GM12873 (cell line): ENCODE results near the gene PPP2R3C.

ENCODE experiments used
- TF ChIP-seq, protein P1 (sequence below): IDR thresholded peaks from 2 replicates; pipeline ENCODE4 v1.5.1; 2012; ENCODE audit warnings: low read depth, mild to moderate bottlenecking, moderate library complexity, low read length, control low read depth; ENCODE audit not compliant: insufficient read depth; ENCODE audit errors: missing control alignments

PPP2R3C gene

DNA sequence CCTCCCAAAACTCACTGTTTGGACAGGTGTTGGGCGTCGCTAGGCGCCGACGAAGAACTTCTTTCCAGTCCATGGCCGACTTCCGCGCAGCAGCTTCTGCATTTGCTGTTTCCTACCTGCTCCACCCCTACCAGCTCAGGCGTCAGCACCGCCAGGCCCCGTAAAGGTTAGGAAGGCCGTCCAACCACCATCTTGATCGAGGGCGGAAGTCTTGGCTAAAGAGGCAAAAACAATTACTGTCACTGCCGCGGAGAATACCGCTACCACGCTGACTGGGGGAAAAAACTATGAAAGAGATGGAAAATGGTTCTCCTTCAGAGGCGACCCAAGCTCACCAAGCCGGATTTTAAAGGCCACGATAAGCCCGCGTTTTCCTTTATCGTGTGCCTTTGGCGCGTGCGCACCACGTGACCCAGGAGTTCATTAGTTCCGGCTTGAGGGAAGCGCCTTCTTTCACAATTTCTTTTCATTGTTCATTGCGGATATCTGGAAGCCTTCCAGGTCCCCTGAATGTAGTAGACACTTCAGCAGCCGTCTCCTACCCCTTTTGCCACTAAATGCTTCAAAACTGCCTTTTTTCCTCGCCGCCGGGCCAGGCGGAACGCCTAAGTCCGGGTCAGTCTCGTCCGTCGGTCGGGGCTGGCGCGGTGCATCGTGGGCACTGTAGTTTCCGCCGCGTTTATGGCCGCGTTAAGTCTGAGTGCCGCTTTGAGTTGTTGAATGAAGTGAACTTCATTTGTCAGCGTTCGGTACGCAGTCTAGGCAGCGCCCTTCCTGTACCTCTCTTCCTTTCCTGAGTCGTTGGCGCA is at the start of gene PPP2R3C, which contains the start of gene PRORP:
PPP2R3C (minus strand) TSS at position 104 of the 809 bp plus-strand sequence; CDS start at position 73, 31 bp downstream.
PRORP (plus strand) TSS at position 666 of the 809 bp plus-strand sequence. CDS start 694 bp downstream, outside the sequence.
- TF ChIP-seq, protein P1, sequence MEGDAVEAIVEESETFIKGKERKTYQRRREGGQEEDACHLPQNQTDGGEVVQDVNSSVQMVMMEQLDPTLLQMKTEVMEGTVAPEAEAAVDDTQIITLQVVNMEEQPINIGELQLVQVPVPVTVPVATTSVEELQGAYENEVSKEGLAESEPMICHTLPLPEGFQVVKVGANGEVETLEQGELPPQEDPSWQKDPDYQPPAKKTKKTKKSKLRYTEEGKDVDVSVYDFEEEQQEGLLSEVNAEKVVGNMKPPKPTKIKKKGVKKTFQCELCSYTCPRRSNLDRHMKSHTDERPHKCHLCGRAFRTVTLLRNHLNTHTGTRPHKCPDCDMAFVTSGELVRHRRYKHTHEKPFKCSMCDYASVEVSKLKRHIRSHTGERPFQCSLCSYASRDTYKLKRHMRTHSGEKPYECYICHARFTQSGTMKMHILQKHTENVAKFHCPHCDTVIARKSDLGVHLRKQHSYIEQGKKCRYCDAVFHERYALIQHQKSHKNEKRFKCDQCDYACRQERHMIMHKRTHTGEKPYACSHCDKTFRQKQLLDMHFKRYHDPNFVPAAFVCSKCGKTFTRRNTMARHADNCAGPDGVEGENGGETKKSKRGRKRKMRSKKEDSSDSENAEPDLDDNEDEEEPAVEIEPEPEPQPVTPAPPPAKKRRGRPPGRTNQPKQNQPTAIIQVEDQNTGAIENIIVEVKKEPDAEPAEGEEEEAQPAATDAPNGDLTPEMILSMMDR = no peak

DNA sequence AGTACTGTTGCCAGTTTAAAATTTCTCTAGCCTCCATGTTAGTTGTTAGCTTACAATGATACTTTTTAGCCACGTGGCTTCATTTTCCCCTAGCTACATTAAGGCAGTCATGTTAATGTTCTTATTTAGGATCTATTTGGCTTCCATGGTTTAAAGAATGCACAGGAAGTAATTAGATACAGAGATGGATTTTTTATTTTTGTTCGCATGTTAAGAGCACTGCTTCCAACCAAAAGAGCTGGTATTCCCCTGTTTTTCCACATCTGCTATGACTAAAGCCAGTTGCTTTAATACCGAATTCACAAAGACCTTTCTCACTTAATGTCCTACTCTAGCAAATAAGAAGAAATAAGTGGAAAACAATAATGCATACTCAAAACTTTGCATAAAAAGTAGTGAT is 45.7 kb upstream of the PPP2R3C start:
- TF ChIP-seq, protein P1 = no peak

DNA sequence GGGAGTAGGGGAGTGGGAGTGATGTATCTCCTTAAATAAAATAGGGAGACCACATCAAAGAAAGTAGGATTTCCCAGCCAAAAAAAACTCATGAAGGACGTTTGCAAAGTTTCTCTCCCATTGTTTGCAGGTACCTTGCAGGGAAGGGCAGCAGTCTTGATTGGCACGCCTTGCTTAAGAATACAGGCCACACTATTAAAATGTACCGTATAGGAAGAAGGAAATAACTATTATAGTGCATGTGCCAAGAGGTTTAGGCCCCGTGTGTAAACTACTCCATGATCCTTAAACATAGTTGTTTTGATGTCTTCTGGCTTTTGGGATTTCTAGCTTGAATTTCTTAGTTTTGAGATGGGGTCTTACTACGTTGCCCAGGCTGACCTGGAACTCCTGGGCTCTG is 43.1 kb upstream of the PPP2R3C start:
- TF ChIP-seq, protein P1 = no peak

GRCh38 chr14:35163384-35163783 is 41.6 kb upstream of the PPP2R3C start:
- TF ChIP-seq, protein P1 = no peak

DNA sequence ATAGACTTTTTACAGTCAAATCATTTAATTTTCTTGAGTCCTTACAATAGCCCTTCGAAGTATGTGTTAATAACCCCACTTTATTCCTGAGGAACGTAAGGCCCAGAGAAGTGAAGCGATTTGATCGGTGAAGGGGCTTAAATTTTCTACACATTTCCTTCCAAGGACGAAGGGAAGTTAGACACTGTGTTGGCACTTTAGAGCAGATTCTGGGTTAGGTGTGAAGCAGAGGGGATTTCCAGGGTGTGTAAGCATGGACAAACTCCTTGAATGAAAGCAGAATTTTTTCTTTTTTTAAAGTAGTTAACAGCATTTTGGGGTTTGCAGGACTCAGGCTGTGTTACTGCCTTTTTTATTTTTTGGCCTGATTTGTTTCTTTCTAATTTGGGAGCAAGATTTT is 39.4 kb upstream of the PPP2R3C start:
- TF ChIP-seq, protein P1 = no peak

DNA sequence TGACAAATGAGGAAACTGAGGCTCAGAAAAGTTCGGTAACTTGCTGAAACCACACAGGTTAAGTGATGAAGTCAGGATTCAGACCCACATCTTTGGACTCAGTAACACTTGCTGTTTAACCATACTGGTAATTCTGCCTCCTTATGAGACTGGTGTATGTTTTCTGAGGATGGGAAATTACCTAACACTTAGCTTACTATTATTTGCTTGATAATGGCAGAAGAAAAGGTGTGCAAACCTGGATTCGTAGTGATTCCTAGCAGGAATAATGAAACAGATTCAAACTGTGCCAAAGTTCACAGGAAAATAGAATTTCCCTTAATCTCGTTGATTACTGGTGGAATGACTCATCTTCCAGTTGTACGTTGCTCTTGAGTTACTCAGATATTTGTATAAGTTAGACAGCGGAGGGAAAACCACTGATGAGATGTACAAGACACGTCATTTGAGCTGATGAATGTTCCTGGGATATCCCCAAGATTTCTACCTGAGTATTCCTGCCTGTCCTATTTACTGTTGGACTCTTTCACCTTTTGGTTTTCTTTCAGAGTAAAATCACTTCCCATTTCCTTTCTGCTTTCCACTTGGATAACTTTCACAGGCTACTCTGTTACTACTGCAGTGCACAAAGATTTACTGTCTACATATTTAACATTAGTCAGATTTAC is 38.1 kb upstream of the PPP2R3C start:
- TF ChIP-seq, protein P1 = no peak

DNA sequence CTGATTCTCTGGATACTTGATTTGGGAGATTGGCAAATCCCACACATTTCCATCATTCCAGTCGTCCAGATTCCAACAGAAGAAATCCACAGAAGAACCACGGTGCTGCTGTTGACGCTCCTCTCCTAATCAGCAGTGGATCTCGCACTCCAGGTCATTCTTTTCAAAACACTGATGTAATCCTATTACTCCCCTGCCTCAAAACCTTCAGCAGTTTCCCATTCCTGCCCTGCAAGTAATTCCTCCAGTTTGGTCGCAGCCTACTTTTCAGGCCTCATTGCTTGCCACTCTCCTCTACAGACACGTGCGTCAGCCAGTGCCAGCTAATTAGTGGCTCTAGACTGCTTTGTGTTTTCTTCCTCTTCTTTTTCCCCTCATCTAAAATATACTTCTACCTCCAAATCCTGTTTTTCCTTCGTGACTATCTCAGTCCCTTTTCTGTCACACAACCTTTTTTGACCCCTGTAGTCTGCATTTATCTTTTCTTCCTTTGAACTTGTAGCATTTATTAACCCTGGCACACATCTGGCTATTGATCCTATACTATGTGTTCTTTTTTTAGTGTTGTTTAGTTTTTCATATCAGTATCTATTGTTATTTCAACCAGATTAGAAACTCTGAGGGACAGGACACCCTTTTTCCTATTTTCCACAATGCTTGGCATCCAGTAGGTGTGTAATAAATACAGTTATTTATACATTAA is 37.3 kb upstream of the PPP2R3C start:
- TF ChIP-seq, protein P1 = no peak
